Omental fat pad (tissue), 4 donors: Measurements from ENCODE around the gene TRIM7. TPM values are rescaled to one million over a fixed set of nuclear protein-coding genes. Genes with fewer than 3 reads are reported as not detected.
"Not testable (repeated sequence)": the region's sequence is repeated elsewhere in the genome, so short reads cannot be mapped to it uniquely, and the experiment has no call there.

ENCODE experiments used
- ATAC-seq: fragments of 150-250 bp; one replicate; pipeline ENCODE4 v1.9.1; 2016; ENCODE audit warnings: mild to moderate bottlenecking, moderate library complexity; ENCODE audit not compliant: low FRiP score
- DNase-seq: peaks from one replicate; pipeline ENCODE4 v3.0.0-alpha.2; 2019; ENCODE audit warnings: low spot score
- CTCF ChIP-seq, 3 donors: fragments of 450-650 bp; IDR thresholded peaks; one replicate each; pipeline ENCODE4 v1.5.1; 2016 to 2017; ENCODE audit warnings: antibody characterized with exemption in 3 of 3, mild to moderate bottlenecking in 3 of 3, moderate library complexity in 2 of 3
- total RNA-seq, 4 donors: library from RNA; depleted of rRNA; stranded (reverse); fragments of >200 nt; gene quantifications; one replicate each; pipeline ENCODE4 v1.1.0, GENCODE V29; 2016

The TRIM7 gene
- total RNA-seq, 4 donors from 2014 or later = 0.79 to 2.9 (median 1.1) TPM

GRCh38 chr5:181212080-181212479, 7.1 kb upstream of the TRIM7 start:
- no peak for DNase-seq
- TF ChIP-seq CTCF (IDR thresholded peaks at IDR 0.05) = no peak
- no peak for ATAC-seq

GRCh38 chr5:181211208-181211607, 6.2 kb upstream of the TRIM7 start:
- TF ChIP-seq CTCF (IDR thresholded peaks at IDR 0.05) = no peak
- no peak for DNase-seq
- no peak for ATAC-seq

- ATAC-seq, DNase-seq: not testable (repeated sequence)
These were observed 5.7 kb upstream of the TRIM7 start for GRCh38 chr5:181210698-181211097.

- ATAC-seq = not testable (repeated sequence)
These were observed 5.2 kb upstream of the TRIM7 start for GRCh38 chr5:181210148-181210547.

GRCh38 chr5:181209006-181209405, 4.0 kb upstream of the TRIM7 start:
- ATAC-seq, DNase-seq: not testable (repeated sequence)

More at GRCh38 chr5:181210148-181210547, 5.2 kb upstream of the TRIM7 start:
- not testable (repeated sequence) for DNase-seq

GRCh38 chr5:181207960-181208253, 2.9 kb upstream of the TRIM7 start:
- no peak for TF ChIP-seq CTCF (IDR thresholded peaks at IDR 0.05)
- no peak for DNase-seq
- ATAC-seq = no peak

- TF ChIP-seq CTCF (IDR thresholded peaks at IDR 0.05) = no peak
- peak; percentile 47 for ATAC-seq
- no peak for DNase-seq
These were observed 2.4 kb upstream of the TRIM7 start for GRCh38 chr5:181207214-181207959.

GRCh38 chr5:181205761-181206649, 1.0 kb upstream of the TRIM7 start:
- ATAC-seq = peak; percentile 26
- TF ChIP-seq CTCF (IDR thresholded peaks at IDR 0.05) = no peak
- no peak for DNase-seq
